Adrenal gland (tissue), 5 donors: ENCODE measurements around the gene MAL.

ENCODE experiments used
- POLR2A ChIP-seq, 2 donors: fragments of 450-650 bp; IDR thresholded peaks; one replicate each; pipeline ENCODE4 v1.6.1; 2017; ENCODE audit warnings: antibody characterized with exemption in 2 of 2, mild to moderate bottlenecking in 2 of 2, moderate library complexity in 1 of 2
- TF ChIP-seq, protein P1 (sequence below), 6 experiments: fragments of 450-650 bp in 4 of 6; fragments of 200-600 bp in 2 of 6; sonication (generic) in 1 of 6; IDR thresholded peaks; 1 replicate in 5 of 6; 2 replicates in 1 of 6; pipeline versions ENCODE4 v1.5.1 to v1.8.0; 2016 to 2021; ENCODE audit warnings: antibody characterized with exemption in 6 of 6, mild to moderate bottlenecking in 2 of 6, moderate library complexity in 1 of 6
- donor health status: DM: no; HTN: no; CAD: no.

DNA sequence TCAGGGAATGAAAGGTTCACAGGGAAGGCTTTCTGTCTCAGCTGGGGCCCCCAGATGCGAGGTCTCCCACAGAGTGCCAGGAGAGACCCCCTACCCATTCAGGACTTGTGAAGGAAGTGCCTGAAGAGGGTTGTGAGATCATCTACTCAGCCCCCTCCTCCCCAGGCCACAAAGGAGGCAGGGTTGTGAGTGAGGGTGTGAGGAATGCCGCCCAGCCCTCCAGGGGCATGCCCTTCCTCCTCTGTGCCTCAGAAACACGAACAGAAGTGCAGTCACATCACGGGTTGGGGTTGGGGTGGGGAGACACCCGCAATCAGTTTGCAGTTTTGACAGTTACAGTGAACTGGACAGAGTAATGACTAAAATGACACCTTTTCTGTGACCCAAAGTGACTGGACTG lies 5.0 kb downstream of the MAL start:
- TF ChIP-seq, protein P1, sequence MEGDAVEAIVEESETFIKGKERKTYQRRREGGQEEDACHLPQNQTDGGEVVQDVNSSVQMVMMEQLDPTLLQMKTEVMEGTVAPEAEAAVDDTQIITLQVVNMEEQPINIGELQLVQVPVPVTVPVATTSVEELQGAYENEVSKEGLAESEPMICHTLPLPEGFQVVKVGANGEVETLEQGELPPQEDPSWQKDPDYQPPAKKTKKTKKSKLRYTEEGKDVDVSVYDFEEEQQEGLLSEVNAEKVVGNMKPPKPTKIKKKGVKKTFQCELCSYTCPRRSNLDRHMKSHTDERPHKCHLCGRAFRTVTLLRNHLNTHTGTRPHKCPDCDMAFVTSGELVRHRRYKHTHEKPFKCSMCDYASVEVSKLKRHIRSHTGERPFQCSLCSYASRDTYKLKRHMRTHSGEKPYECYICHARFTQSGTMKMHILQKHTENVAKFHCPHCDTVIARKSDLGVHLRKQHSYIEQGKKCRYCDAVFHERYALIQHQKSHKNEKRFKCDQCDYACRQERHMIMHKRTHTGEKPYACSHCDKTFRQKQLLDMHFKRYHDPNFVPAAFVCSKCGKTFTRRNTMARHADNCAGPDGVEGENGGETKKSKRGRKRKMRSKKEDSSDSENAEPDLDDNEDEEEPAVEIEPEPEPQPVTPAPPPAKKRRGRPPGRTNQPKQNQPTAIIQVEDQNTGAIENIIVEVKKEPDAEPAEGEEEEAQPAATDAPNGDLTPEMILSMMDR (IDR thresholded peaks at IDR 0.05) = no peak
- TF ChIP-seq POLR2A (IDR thresholded peaks at IDR 0.05) = no peak
